H1 (cell line): ENCODE results near the gene FOXM1. TPM values are rescaled to one million over a fixed set of nuclear protein-coding genes. Genes with fewer than 3 reads are reported as not detected.
A peak's percentile ranks its signal among the peaks of the same experiment; 100 is the strongest.

Experiments used
- CTCF ChIA-PET: fragments of 300-600 bp; sonication (Branson Sonifier 250); formaldehyde crosslinking; loops from one replicate; lab custom pipeline; 2021; ENCODE audit not compliant: partially characterized antibody; lab: Charles Lee
- POLR2A ChIA-PET: fragments of 300-600 bp; sonication (Branson Sonifier 250); formaldehyde crosslinking; loops from one replicate; lab custom pipeline; 2021; ENCODE audit warnings: inconsistent platforms; ENCODE audit not compliant: partially characterized antibody; lab: Charles Lee
- DNase-seq, 2 experiments: peaks; one replicate each; pipeline versions ENCODE4 v3.0.0 to v3.0.0-alpha.2; 2010 to 2022; ENCODE audit warnings: low spot score in 2 of 2, low read depth in 1 of 2, mixed read lengths in 1 of 2
- FAIRE-seq: peaks from 2 replicates; lab custom pipeline; 2011; peaks lifted over from hg19 to GRCh38; lab: Jason Lieb, UNC
- H2AFZ ChIP-seq: 2 replicates; pipeline ENCODE4 v1.8.1; 2012; ENCODE audit warnings: low read length, inconsistent platforms
- H2AK5ac ChIP-seq: 2 replicates; pipeline ENCODE4 v1.6.1; 2013; ENCODE audit warnings: low read depth, low read length
- H2BK120ac ChIP-seq: replicated peaks from 2 replicates; pipeline ENCODE3; 2013; ENCODE audit warnings: low read depth, low read length, inconsistent platforms
- H2BK12ac ChIP-seq: 2 replicates; pipeline ENCODE4 v1.6.1; 2013; ENCODE audit warnings: low read depth, low read length
- H2BK15ac ChIP-seq: 2 replicates; pipeline ENCODE4 v1.6.1; 2013; ENCODE audit warnings: low read length
- H2BK20ac ChIP-seq: 2 replicates; pipeline ENCODE4 v1.6.1; 2013; ENCODE audit warnings: low read length
- H2BK5ac ChIP-seq: 2 replicates; pipeline ENCODE4 v1.6.1; 2013; ENCODE audit warnings: low read depth, low read length
- H3K14ac ChIP-seq: 2 replicates; pipeline ENCODE4 v1.6.1; 2013; ENCODE audit warnings: inconsistent platforms; ENCODE audit not compliant: insufficient read length
- H3K18ac ChIP-seq: 2 replicates; pipeline ENCODE4 v1.6.1; 2013; ENCODE audit warnings: low read length; ENCODE audit errors: extremely low read depth
- H3K23ac ChIP-seq: 2 replicates; pipeline ENCODE4 v1.6.1; 2013; ENCODE audit warnings: inconsistent platforms; ENCODE audit not compliant: insufficient read length
- H3K23me2 ChIP-seq: 2 replicates; pipeline ENCODE4 v1.6.1; 2013; ENCODE audit warnings: low read depth, low read length
- H3K27ac ChIP-seq: 2 replicates; pipeline ENCODE4 v1.6.1; 2011; ENCODE audit warnings: low read depth, low read length, inconsistent platforms
- H3K27me3 ChIP-seq, 4 experiments: replicated peaks in 1 of 4; 1 replicate in 1 of 4; 2 replicates in 3 of 4; pipeline versions ENCODE4 v1.6.1 to v1.8.1; 2011 to 2013; ENCODE audit warnings: low read length in 3 of 4, mild to moderate bottlenecking in 3 of 4, inconsistent platforms in 2 of 4, mixed read lengths in 2 of 4, moderate library complexity in 1 of 4; ENCODE audit not compliant: control insufficient read depth in 3 of 4, insufficient read depth in 3 of 4; ENCODE audit errors: extremely low read depth in 1 of 4
- H3K36me3 ChIP-seq, 4 experiments: 2 replicates each; pipeline versions ENCODE4 v1.6.1 to v1.8.1; 2011 to 2013; ENCODE audit warnings: mild to moderate bottlenecking in 4 of 4, low read length in 3 of 4, moderate library complexity in 2 of 4, control low read depth in 1 of 4, inconsistent platforms in 1 of 4; ENCODE audit not compliant: insufficient read depth in 4 of 4, control insufficient read depth in 2 of 4
- H3K4ac ChIP-seq: replicated peaks from 2 replicates; pipeline ENCODE3; 2013; ENCODE audit warnings: low read length, low read depth, mixed read lengths, inconsistent platforms; ENCODE audit not compliant: insufficient read length
- H3K4me1 ChIP-seq, 4 experiments: replicated peaks in 1 of 4; 1 replicate in 1 of 4; 2 replicates in 3 of 4; pipeline versions ENCODE4 v1.6.1 to v1.8.1; 2011 to 2013; ENCODE audit warnings: low read length in 3 of 4, inconsistent platforms in 2 of 4, mixed read lengths in 1 of 4; ENCODE audit not compliant: insufficient read depth in 4 of 4, control insufficient read depth in 3 of 4
- H3K4me2 ChIP-seq, 2 experiments: 2 replicates each; pipeline versions ENCODE4 v1.6.1 to v1.8.1; 2011 to 2013; ENCODE audit warnings: low read depth in 2 of 2, low read length in 2 of 2, control low read depth in 1 of 2, inconsistent platforms in 1 of 2, mild to moderate bottlenecking in 1 of 2; ENCODE audit not compliant: insufficient read depth in 1 of 2
- H3K4me3 ChIP-seq, 4 experiments: fragments of 200-600, 300-600 bp in 1 of 4; sonication (generic), shearing (Covaris generic), sonication (Bioruptor Twin) in 1 of 4; 2 replicates each; pipeline versions ENCODE4 v1.5.1 to v1.8.1; 2011 to 2016; ENCODE audit warnings: low read length in 4 of 4, low read depth in 3 of 4, control low read depth in 2 of 4, inconsistent platforms in 2 of 4, mild to moderate bottlenecking in 2 of 4, mixed read lengths in 1 of 4, moderate library complexity in 1 of 4; ENCODE audit not compliant: insufficient read depth in 2 of 4; ENCODE audit errors: extremely low read depth in 1 of 4
- H3K56ac ChIP-seq: replicated peaks from 2 replicates; pipeline ENCODE3; 2013; ENCODE audit warnings: low read depth, mild to moderate bottlenecking, mixed read lengths, low read length, inconsistent platforms; ENCODE audit not compliant: insufficient read length
- H3K79me1 ChIP-seq: 2 replicates; pipeline ENCODE4 v1.6.1; 2013; ENCODE audit warnings: low read depth, low read length, control low read depth
- H3K79me2 ChIP-seq, 2 experiments: 2 replicates each; pipeline versions ENCODE4 v1.6.1 to v1.8.1; 2012 to 2013; ENCODE audit warnings: low read length in 2 of 2, mild to moderate bottlenecking in 2 of 2, inconsistent platforms in 1 of 2; ENCODE audit not compliant: insufficient read depth in 2 of 2, control insufficient read depth in 1 of 2
- H3K9ac ChIP-seq, 4 experiments: replicated peaks in 1 of 4; 1 replicate in 1 of 4; 2 replicates in 3 of 4; pipeline versions ENCODE4 v1.6.1 to v1.8.1; 2011 to 2013; ENCODE audit warnings: low read depth in 3 of 4, low read length in 3 of 4, control low read depth in 2 of 4, mild to moderate bottlenecking in 2 of 4, moderate library complexity in 2 of 4, inconsistent platforms in 1 of 4; ENCODE audit errors: extremely low read depth in 1 of 4
- H3K9me3 ChIP-seq, 2 experiments: 2 replicates each; pipeline versions ENCODE4 v1.6.1 to v1.8.1; 2012 to 2013; ENCODE audit warnings: mild to moderate bottlenecking in 2 of 2, moderate library complexity in 2 of 2, control low read depth in 1 of 2, inconsistent platforms in 1 of 2, low read depth in 1 of 2, low read length in 1 of 2, mixed read lengths in 1 of 2; ENCODE audit not compliant: insufficient read depth in 2 of 2
- H4K20me1 ChIP-seq, 2 experiments: replicated peaks in 1 of 2; 2 replicates each; pipeline versions ENCODE3 to v1.8.1; 2011 to 2013; ENCODE audit warnings: inconsistent platforms in 2 of 2, low read length in 2 of 2, mild to moderate bottlenecking in 1 of 2; ENCODE audit not compliant: insufficient read depth in 2 of 2, control insufficient read depth in 1 of 2
- H4K5ac ChIP-seq: 2 replicates; pipeline ENCODE4 v1.6.1; 2013; ENCODE audit warnings: low read length, low read depth, mixed read lengths, inconsistent platforms; ENCODE audit not compliant: insufficient read length
- H4K8ac ChIP-seq: 2 replicates; pipeline ENCODE4 v1.8.0; 2013; ENCODE audit warnings: mild to moderate bottlenecking, moderate library complexity, low read length, inconsistent platforms; ENCODE audit not compliant: insufficient read depth; ENCODE audit errors: extremely low read depth
- H4K91ac ChIP-seq: replicated peaks from 2 replicates; pipeline ENCODE3; 2013; ENCODE audit warnings: low read length, mixed read lengths, inconsistent platforms; ENCODE audit not compliant: insufficient read length
- ASH2L ChIP-seq: fragments of 200-600, 300-600 bp; sonication (generic); IDR thresholded peaks from one replicate; pipeline ENCODE4 v1.7.1; 2017; ENCODE audit warnings: low read length
- E2F6 ChIP-seq: IDR thresholded peaks from 2 replicates; pipeline ENCODE4 v1.6.1; 2012; ENCODE audit warnings: inconsistent platforms
- KDM1A ChIP-seq: fragments of 200-600, 300-600 bp; sonication (generic); IDR thresholded peaks from 2 replicates; pipeline ENCODE4 v1.7.1; 2016; ENCODE audit warnings: mild to moderate bottlenecking, low read length, borderline replicate concordance
- KDM4A ChIP-seq: IDR thresholded peaks from one replicate; pipeline ENCODE4 v1.7.1; 2012; ENCODE audit warnings: low read depth, mild to moderate bottlenecking, moderate library complexity, low read length, inconsistent platforms; ENCODE audit not compliant: severe bottlenecking
- RBBP5 ChIP-seq: IDR thresholded peaks from 2 replicates; pipeline ENCODE4 v1.7.1; 2012; ENCODE audit warnings: low read depth, mild to moderate bottlenecking, inconsistent platforms, low read length, moderate library complexity, borderline replicate concordance
- SP4 ChIP-seq: IDR thresholded peaks from 2 replicates; pipeline ENCODE4 v1.6.1; 2012; ENCODE audit warnings: low read length, inconsistent platforms
- WGBS, 2 experiments: shearing (Covaris generic) in 1 of 2; methylation state at CpG; one replicate each; pipeline versions ENCODE4 v1.1.6 to v1.1.7; 2013 to 2015; ENCODE audit warnings: low lambda C conversion rate in 2 of 2, mixed read lengths in 2 of 2, inconsistent platforms in 1 of 2, low coverage in 1 of 2, missing lambda C conversion rate in 1 of 2; ENCODE audit not compliant: insufficient replicate concordance in 2 of 2, insufficient coverage in 1 of 2, insufficient read length in 1 of 2; ENCODE audit errors: extremely low coverage in 1 of 2, missing lambda C conversion rate in 1 of 2; 5-methylcytosine and 5-hydroxymethylcytosine counted together
- polyA plus RNA-seq, 7 experiments: library from polyadenylated mRNA; depleted of rRNA in 3 of 7; stranded (reverse) in 5 of 7; unstranded in 2 of 7; fragments of >200 nt in 5 of 7; fragments of 200-250 nt in 2 of 7; gene quantifications; 1 replicate in 5 of 7; 2 replicates in 1 of 7; 4 replicates in 1 of 7; pipeline versions ENCODE4 v1.2.1 to v1.2.3, GENCODE V29; 2011 to 2013; ENCODE audit warnings: missing spikeins in 2 of 7, mixed read lengths in 2 of 7
- total RNA-seq: library from RNA; stranded (reverse); fragmentation: NEBNext Ultra II Directional; extraction: Animal tissue kit (Norgen Biotek cat#: 25700); gene quantifications from 2 replicates; pipeline ENCODE4 v1.2.1, GENCODE V29; 2021

Gene FOXM1
- total and polyA plus RNA-seq, 2 of the 8 experiments (the other 6 are each of a cell fraction or from before 2014, with no cell fraction given) = 58.1 to 121 TPM

- Histone ChIP-seq H4K20me1 (no peaks in the 10 kb centered on the region), H3K23me2 (no peaks in the 10 kb centered on the region; the same call in 1 of the 2 replicates), H3K14ac (no peak overlapping the region), H3K4me1 (peaks cover 0 to 3% (median 2%) of the 10 kb centered on the region in 4 experiments; a peak in 3 of 7 replicates), H3K18ac (no peak overlapping the region), H3K4ac (no peak overlapping the region), H3K4me2 (peak overlapping the region; percentile 85), H2AFZ (peak overlapping the region; percentile 21; the same call in 1 of the 2 replicates), H3K36me3 (peaks cover 5 to 24% (median 11%) of the 10 kb centered on the region in 4 experiments), H3K56ac (no peak overlapping the region), H3K23ac (no peak overlapping the region), H2BK5ac (no peak overlapping the region), H3K27me3 (no peaks in the 10 kb centered on the region), H2BK120ac (no peak overlapping the region), H2BK15ac (no peak overlapping the region), H3K79me2 (peaks cover 0 to 17% of the 10 kb centered on the region in 2 experiments; a peak in 3 of 4 replicates), H3K79me1 (0 out of 2 replicates have a peak, but pooled peaks cover 2% of the 10 kb centered on the region), H4K8ac (peak overlapping the region; percentile 71; the same call in 1 of the 2 replicates), H3K4me3 (peak overlapping the region; percentile 71 to 88 (median 86)), H3K9ac (peak overlapping the region in 3 of 4 experiments; percentile 0 to 78 (median 76); a peak in 2 of 7 replicates), H2BK12ac (no peak overlapping the region), H3K27ac (peak overlapping the region; percentile 31; the same call in 1 of the 2 replicates), H3K9me3 (no peaks in the 10 kb centered on the region), H4K91ac (no peak overlapping the region), H2AK5ac (no peak overlapping the region), H4K5ac (no peak overlapping the region)
- FAIRE-seq (no peak), DNase-seq (no peak)
- 30% methylated on average over 42 of the region's 42 CpGs; no CpG with 5 or more reads in 1 of the 2 experiments for WGBS, 2 experiments
- POLR2A ChIA-PET = interaction anchor here (1.4 to 2.7 kb wide), 10 partner anchors 11 to 108 kb away, joined by 3 to 26 read pairs (median 8); partner anchors contain the start of genes FOXM1 and RHNO1
- CTCF ChIA-PET = interaction anchor here (0.6 to 15.6 kb wide), 10 partner anchors 11 to 143 kb away, joined by 3 to 143 read pairs (median 3); partner anchors contain the start of genes FOXM1 and RHNO1
- TF ChIP-seq RBBP5 (peak; percentile 1; the same call in 1 of the 2 replicates), SP4 (no peak), ASH2L (peak; percentile 28), E2F6 (no peak), KDM1A (peak; percentile 79; the same call in 1 of the 2 replicates), KDM4A (peak; percentile 36)
- TF ChIP-seq, all 59 proteins: peak for 4
- H2BK20ac ChIP-seq = no peak overlapping the region
Measured at GRCh38 chr12:2891240-2892053, 14.5 kb upstream of the FOXM1 start.
